ENCODE data around the gene LLGL1.

- TF ChIP-seq POLR2AphosphoS5 (IDR thresholded peaks at IDR 0.05; ENCODE audit: low read depth) (no peak), REST (IDR thresholded peaks at IDR 0.05; ENCODE audit: insufficient replicate concordance, low read depth) (no peak), CTCF (IDR thresholded peaks at IDR 0.05; ENCODE audit: insufficient read depth, low read length) (no peak), GABPA (IDR thresholded peaks at IDR 0.05; ENCODE audit: low read depth) (no peak), SPI1 (IDR thresholded peaks at IDR 0.05; ENCODE audit: borderline replicate concordance, low read depth) (no peak)
Measured at GRCh38 chr17:18270046-18270931, 44.9 kb downstream of the LLGL1 start.

Measured in HL-60 (cell line).